Measurements from ENCODE around the gene NEDD4L. TPM values are rescaled to one million over a fixed set of nuclear protein-coding genes. Genes with fewer than 3 reads are reported as not detected.

NEDD4L gene
- total RNA-seq, 2 experiments from 2014 or later, result 11.2 to 13.7 TPM

DNA sequence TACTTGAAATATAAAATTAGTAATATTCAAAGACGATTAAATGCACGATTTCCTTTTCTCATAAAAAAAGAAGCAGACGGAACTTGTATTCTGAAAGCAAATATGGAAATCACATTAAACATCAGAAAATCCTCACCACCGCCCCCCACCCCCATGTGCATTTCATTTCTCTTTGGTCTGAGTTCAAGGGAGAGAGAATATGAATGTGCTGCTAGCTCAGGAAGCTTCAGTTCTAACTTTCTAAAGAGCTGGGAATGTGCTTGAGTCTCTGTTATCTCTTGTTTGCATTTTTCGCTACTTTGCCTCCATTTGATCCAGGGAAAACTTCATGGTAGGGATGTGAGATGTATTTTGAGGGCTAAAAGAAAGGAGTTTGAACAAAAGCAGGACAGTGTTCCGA, 143.6 kb downstream of the NEDD4L start:
- POLR2A ChIA-PET, result no interaction called here
- Mint-ChIP-seq H3K27me3 (peaks cover 22% of the 10 kb centered on the region), H3K4me1 (ENCODE audit: low read depth) (no peaks in the 10 kb centered on the region), H3K4me3 (no peak overlapping the region), H3K36me3 (ENCODE audit: low read depth) (no peaks in the 10 kb centered on the region), H3K9me3 (no peaks in the 10 kb centered on the region), H3K27ac (no peak overlapping the region)
- TF ChIP-seq, protein P1, sequence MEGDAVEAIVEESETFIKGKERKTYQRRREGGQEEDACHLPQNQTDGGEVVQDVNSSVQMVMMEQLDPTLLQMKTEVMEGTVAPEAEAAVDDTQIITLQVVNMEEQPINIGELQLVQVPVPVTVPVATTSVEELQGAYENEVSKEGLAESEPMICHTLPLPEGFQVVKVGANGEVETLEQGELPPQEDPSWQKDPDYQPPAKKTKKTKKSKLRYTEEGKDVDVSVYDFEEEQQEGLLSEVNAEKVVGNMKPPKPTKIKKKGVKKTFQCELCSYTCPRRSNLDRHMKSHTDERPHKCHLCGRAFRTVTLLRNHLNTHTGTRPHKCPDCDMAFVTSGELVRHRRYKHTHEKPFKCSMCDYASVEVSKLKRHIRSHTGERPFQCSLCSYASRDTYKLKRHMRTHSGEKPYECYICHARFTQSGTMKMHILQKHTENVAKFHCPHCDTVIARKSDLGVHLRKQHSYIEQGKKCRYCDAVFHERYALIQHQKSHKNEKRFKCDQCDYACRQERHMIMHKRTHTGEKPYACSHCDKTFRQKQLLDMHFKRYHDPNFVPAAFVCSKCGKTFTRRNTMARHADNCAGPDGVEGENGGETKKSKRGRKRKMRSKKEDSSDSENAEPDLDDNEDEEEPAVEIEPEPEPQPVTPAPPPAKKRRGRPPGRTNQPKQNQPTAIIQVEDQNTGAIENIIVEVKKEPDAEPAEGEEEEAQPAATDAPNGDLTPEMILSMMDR (IDR thresholded peaks at IDR 0.05), result no peak
- no peak overlapping the region for H3K4me3 ChIP-seq (ENCODE audit: low read length)
- H3K27me3 ChIP-seq (ENCODE audit: control insufficient read depth in 1 of 2, insufficient read depth in 2 of 2, low read length in 2 of 2), result no peaks in the 10 kb centered on the region
- no peak for ATAC-seq (ENCODE audit: poor library complexity)
- H3K4me1 ChIP-seq (ENCODE audit: insufficient read depth, low read length), result no peaks in the 10 kb centered on the region
- no peaks in the 10 kb centered on the region for H3K9me3 ChIP-seq (ENCODE audit: control insufficient read depth in 1 of 2, insufficient read depth in 1 of 2, low read length in 2 of 2)
- H3K36me3 ChIP-seq (ENCODE audit: insufficient read depth, low read length), result no peaks in the 10 kb centered on the region
- DNase-seq, result no peak
- H3K27ac ChIP-seq (ENCODE audit: low read depth in 1 of 2, low read length in 2 of 2), result no peak overlapping the region
- intact Hi-C loops (cut with DNase I, micrococcal nuclease), result loop anchor here (10.0 kb wide), 1 partner anchor 577 kb away; no protein-coding TSS in a partner anchor
- CTCF ChIA-PET, result interaction anchor here (0.6 kb wide), 1 partner anchor 46 kb away, joined by 3 read pairs; no protein-coding TSS in a partner anchor

DNA sequence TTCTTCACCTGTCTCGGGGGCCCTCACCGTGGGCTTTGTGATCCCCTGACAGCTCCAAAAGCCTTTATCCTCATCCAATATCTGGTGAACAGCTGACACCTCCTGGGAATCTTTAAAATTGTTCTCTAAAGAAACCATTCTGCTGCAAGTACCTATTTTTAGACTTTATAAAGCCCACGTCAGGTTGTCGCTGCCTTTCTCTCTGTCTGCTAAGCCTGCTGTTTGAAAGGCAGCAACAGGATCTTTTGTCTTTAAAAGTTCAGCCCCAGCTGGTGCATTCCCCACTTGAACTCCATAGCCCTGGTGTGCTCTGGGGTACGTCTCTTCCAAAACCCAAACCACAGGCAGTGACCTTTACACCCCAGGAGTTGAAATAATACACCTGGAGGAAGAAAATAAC, 145.0 kb downstream of the NEDD4L start:
- peaks cover 22% of the 10 kb centered on the region for H3K27me3 Mint-ChIP-seq
- H3K27me3 ChIP-seq (ENCODE audit: control insufficient read depth in 1 of 2, insufficient read depth in 2 of 2, low read length in 2 of 2), result peaks cover 0 to 3% of the 10 kb centered on the region in 2 experiments
- H3K4me1 Mint-ChIP-seq (ENCODE audit: low read depth), result no peaks in the 10 kb centered on the region
- TF ChIP-seq, protein P1 (IDR thresholded peaks at IDR 0.05), result no peak
- H3K9me3 ChIP-seq (ENCODE audit: control insufficient read depth in 1 of 2, insufficient read depth in 1 of 2, low read length in 2 of 2), result no peaks in the 10 kb centered on the region
- ChIA-PET POLR2A (no interaction called here), CTCF (no interaction called here)
- no peaks in the 10 kb centered on the region for H3K9me3 Mint-ChIP-seq
- no peaks in the 10 kb centered on the region for H3K36me3 ChIP-seq (ENCODE audit: insufficient read depth, low read length)
- intact Hi-C loops (cut with DNase I, micrococcal nuclease), result loop anchor here (10.0 kb wide), 1 partner anchor 576 kb away; no protein-coding TSS in a partner anchor
- H3K27ac Mint-ChIP-seq, result no peak overlapping the region
- no peak overlapping the region for H3K27ac ChIP-seq (ENCODE audit: low read depth in 1 of 2, low read length in 2 of 2)
- H3K4me3 ChIP-seq (ENCODE audit: low read length), result no peak overlapping the region
- no peaks in the 10 kb centered on the region for H3K4me1 ChIP-seq (ENCODE audit: insufficient read depth, low read length)
- H3K4me3 Mint-ChIP-seq, result no peak overlapping the region
- no peaks in the 10 kb centered on the region for H3K36me3 Mint-ChIP-seq (ENCODE audit: low read depth)
- DNase-seq, result no peak
- no peak for ATAC-seq (ENCODE audit: poor library complexity)

DNA sequence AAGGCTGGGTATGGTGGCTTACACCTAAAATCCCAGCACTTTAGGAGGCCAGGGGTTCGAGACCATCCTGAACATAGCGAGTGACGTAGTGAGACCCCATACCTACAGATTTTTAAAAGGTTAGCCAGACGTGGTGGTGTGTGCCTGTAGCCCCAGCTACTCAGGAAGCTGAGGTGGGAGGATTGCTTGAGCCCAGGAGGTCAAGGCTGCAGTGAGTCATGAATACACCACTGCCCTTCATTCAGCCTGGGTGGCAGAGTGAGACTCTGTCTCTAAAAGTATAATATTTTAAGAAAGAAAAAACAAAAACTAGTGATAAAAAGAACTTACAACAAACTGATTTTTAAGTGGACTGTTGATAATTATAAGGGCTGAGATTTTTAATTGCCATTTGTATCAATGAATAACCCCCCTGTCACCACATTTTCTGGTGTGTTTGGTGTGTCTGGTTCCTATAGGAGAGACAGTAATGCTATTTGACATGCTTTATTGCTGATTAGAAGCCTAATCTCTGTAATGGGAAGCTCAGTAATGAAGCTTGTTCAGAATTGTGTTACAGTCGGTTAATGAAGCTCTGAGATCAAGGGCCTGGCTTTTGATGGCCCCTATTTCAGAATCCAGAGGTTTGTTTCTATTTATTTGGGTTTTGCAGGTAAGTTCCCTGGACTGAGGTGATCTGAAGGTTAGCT, 147.0 kb downstream of the NEDD4L start:
- CTCF ChIA-PET, result interaction anchor here (1.2 kb wide), 1 partner anchor 10 kb away, joined by 3 read pairs; no protein-coding TSS in a partner anchor
- no peak overlapping the region for H3K27ac ChIP-seq (ENCODE audit: low read depth in 1 of 2, low read length in 2 of 2)
- TF ChIP-seq, protein P1 (IDR thresholded peaks at IDR 0.05), result no peak
- no peaks in the 10 kb centered on the region for H3K36me3 ChIP-seq (ENCODE audit: insufficient read depth, low read length)
- H3K4me1 Mint-ChIP-seq (ENCODE audit: low read depth), result peaks cover 15% of the 10 kb centered on the region
- peaks cover 3 to 5% of the 10 kb centered on the region in 2 experiments for H3K27me3 ChIP-seq (ENCODE audit: control insufficient read depth in 1 of 2, insufficient read depth in 2 of 2, low read length in 2 of 2)
- DNase-seq, result no peak
- H3K9me3 Mint-ChIP-seq, result no peaks in the 10 kb centered on the region
- H3K36me3 Mint-ChIP-seq (ENCODE audit: low read depth), result no peaks in the 10 kb centered on the region
- no peak overlapping the region for H3K27ac Mint-ChIP-seq
- H3K9me3 ChIP-seq (ENCODE audit: control insufficient read depth in 1 of 2, insufficient read depth in 1 of 2, low read length in 2 of 2), result peaks cover 0 to 3% of the 10 kb centered on the region in 2 experiments
- POLR2A ChIA-PET, result no interaction called here
- intact Hi-C loops (cut with DNase I, micrococcal nuclease), result no loop called here
- H3K27me3 Mint-ChIP-seq, result peaks cover 26% of the 10 kb centered on the region
- H3K4me1 ChIP-seq (ENCODE audit: insufficient read depth, low read length), result peaks cover 12% of the 10 kb centered on the region
- no peak overlapping the region for H3K4me3 Mint-ChIP-seq
- H3K4me3 ChIP-seq (ENCODE audit: low read length), result no peak overlapping the region
- ATAC-seq (ENCODE audit: poor library complexity), result no peak

Measured in CD4-positive, alpha-beta T cell (primary cell).